Activated effector memory CD4-positive, alpha-beta T cell treated with Interleukin-2 at 50 U/mL for 16 hours (primary cell): ENCODE results near the gene STAT3.
"Not testable (repeated sequence)": the region's sequence is repeated elsewhere in the genome, so short reads cannot be mapped to it uniquely, and the experiment has no call there.

ENCODE experiments used
- DNase-seq: peaks from one replicate; pipeline ENCODE4 v3.0.0-alpha.2; 2020

STAT3 gene

DNA sequence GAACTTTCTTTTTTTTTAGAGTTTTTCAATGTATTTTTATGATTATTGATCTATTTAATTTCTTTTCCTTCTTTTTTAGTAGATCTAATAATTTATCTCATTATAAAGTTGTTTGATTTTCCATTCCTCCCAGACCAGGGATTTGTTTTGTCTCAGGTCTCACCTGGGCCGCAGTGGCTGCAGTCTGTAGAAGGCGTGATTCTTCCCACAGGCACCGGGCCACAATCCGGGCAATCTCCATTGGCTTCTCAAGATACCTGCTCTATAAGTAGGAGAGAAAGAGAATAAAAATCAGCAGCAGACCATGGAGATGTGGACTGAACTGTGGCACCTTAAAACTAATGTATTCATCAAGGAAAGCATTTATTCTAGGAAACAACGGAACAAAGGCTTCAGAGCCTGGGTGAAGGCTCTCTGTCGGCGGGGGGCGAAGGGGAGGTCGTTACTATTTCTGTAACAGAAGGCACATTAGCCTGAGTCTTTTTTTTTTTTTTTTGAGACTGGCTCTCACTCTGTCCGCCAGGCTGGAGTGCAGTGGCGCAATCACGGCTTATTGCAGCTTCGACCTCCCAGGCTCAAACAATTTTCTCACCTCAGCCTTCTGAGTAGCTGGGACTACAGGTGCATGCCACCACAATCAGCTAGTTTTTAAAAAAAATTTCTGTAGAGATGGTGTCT lies 42.7 kb downstream of the STAT3 start:
- DNase-seq: no peak

- no peak for DNase-seq
Observed at GRCh38 chr17:42342242-42343008, 45.8 kb downstream of the STAT3 start.

GRCh38 chr17:42341568-42341967 lies 46.7 kb downstream of the STAT3 start:
- DNase-seq: no peak

DNA sequence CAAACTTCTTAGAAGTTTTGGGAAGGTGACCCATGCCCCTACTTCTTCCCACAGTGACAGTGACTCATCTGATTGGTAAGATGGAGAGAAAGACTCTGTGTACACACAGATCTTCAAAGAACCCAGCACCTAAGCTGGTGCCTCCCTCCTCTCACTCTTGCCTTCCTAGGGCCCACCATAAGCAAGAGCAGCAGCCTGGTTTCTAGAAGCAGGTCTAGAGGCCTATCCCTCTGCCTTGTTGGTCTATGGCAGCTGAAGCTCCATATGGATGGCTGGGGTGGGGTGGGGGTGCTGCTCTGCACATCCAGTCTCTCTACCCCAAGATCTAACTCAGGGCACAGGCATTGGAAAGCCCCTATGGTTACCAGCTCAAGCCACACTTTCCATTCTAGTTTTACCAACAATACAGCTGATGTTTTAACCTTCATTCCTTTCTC lies 47.5 kb downstream of the STAT3 start:
- no peak for DNase-seq

GRCh38 chr17:42339221-42339620 lies 49.0 kb downstream of the STAT3 start:
- no peak for DNase-seq

GRCh38 chr17:42338427-42338985 lies 49.7 kb downstream of the STAT3 start:
- no peak for DNase-seq

DNA sequence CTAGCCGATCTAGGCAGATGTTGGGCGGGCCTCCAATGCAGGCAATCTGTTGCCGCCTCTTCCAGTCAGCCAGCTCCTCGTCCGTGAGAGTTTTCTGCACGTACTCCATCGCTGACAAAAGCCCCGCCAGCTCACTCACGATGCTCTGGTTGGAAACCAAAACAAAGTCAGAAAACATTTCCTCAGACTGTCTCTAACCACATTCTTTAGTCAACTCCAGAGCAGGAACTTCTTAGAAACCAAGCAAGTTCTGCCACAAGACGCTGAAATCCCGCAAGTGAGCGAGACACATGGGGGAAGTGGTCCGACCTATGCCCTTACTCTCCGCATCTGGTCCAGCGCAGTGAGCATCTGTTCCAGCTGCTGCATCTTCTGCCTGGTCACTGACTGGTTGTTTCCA lies 50.8 kb downstream of the STAT3 start:
- peak; percentile 57 for DNase-seq

DNA sequence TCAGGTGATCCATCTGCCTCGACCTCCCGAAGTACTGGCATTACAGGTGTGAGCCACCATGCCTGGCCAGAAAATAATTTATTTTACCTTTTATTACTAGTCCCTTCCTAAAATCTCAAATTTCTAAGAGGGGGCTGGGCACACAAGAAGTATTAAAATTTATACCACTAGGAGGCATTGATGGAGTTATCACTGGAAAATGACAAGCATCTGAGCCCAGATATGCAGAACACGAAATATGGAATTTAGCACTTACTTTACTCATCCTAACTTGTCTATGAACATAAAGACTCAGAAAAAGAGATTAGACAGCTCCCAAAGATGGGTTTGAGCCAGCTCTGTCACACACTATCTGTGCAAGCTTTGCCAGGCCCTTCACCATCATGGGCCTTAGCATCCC lies 53.6 kb downstream of the STAT3 start:
- no peak for DNase-seq

- DNase-seq: no peak
Observed at GRCh38 chr17:42333053-42333452, 55.2 kb downstream of the STAT3 start.

GRCh38 chr17:42329025-42329976 lies 58.9 kb downstream of the STAT3 start:
- no peak for DNase-seq

GRCh38 chr17:42325026-42325425 lies 63.2 kb downstream of the STAT3 start:
- DNase-seq: no peak

GRCh38 chr17:42323268-42323773 lies 64.9 kb downstream of the STAT3 start:
- no peak for DNase-seq

- peak; percentile 85 for DNase-seq
Observed at GRCh38 chr17:42322382-42323267, 65.6 kb downstream of the STAT3 start.

- DNase-seq: no peak
Observed at GRCh38 chr17:42321555-42321954, 66.7 kb downstream of the STAT3 start.

DNA sequence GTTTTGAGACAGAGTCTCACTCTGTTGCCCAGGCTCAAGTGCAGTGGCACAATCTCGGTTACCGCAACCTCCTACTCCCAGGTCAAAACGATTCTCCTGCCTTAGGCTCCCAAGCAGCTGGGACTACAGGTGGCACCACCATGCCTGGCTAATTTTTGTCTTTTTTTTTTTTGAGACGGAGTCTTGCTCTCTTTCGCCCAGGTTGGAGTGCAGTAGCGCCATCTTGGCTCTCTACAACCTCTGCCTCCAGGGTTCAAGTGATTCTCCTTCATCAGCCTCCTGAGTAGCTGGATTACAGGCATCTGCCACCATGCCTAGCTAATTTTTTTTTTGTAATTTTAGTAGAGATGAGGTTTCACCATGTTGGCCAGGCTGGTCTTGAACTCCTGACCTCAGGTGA lies 70.3 kb downstream of the STAT3 start:
- DNase-seq: not testable (repeated sequence)

DNA sequence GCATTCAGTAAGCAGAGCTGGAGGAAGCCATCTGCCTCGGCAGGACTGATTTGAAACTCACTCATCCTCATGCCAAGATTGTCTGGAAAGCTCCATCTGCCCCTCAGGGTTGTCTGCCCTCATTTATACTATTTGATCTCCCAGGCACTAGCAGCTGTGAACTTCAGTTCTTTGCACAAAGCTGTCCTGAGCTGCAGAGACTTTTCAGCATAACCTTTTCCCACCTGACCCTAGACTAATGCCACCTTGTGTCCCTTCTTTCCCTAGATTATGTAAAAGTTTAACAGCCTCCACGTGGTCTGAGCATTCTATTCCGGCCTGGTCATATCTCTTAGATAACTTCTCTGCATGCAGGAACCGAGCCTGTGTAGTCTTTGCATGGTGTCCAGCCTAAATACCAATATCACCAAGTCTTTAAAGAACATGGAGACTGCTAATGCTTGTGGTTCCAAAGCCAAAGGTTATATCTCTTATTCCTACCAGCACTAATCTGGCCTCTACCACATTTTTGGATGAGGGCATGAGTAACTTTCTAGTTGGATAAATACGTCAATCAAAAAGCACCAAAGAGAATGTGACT lies 70.9 kb downstream of the STAT3 start:
- DNase-seq: no peak

GRCh38 chr17:42316755-42317154 lies 71.5 kb downstream of the STAT3 start:
- no peak for DNase-seq

- DNase-seq: no peak
Observed at GRCh38 chr17:42315402-42316156, 72.7 kb downstream of the STAT3 start.

- DNase-seq: no peak
Observed at GRCh38 chr17:42313773-42314566, 74.3 kb downstream of the STAT3 start.

DNA sequence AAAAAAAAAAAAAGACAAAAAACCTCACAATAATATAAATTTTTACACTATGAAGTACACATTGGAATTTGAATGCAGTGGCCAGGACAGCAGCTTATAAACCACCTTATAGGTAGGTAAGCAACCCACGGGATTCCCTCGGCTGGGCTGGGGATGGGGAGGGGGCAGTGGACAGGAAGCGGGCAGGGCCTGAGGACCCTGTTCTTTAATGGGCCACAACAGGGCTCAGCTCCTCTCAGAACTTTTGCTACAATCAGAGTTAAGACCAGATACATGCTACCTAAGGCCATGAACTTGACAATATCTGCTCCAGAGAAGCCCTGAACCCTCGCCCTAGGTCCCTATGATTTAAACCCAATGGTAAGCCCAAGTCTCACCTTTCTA lies 74.9 kb downstream of the STAT3 start:
- DNase-seq: no peak
